Brain microvascular endothelial cell (primary cell): ENCODE data around the gene RALGPS1.

ENCODE experiments used
- DNase-seq: peaks from one replicate; pipeline ENCODE4 v3.0.0-alpha.2; 2020
- H3K27ac ChIP-seq: fragments of 250-450 bp; sonication (Bioruptor Pico); 2 replicates; pipeline ENCODE4 v1.5.1; 2020; ENCODE audit warnings: mild to moderate bottlenecking, moderate library complexity
- H3K27me3 ChIP-seq: fragments of 250-450 bp; sonication (Bioruptor Pico); replicated peaks from 2 replicates; pipeline ENCODE4 v1.5.1; 2020; ENCODE audit warnings: mild to moderate bottlenecking
- H3K36me3 ChIP-seq: fragments of 250-450 bp; sonication (Bioruptor Pico); replicated peaks from 2 replicates; pipeline ENCODE4 v1.5.1; 2020; ENCODE audit warnings: mild to moderate bottlenecking
- H3K4me3 ChIP-seq: 2 replicates; pipeline ENCODE4 v1.5.1; 2011; ENCODE audit warnings: low read depth, mild to moderate bottlenecking, control low read depth, low read length, moderate library complexity
- CTCF ChIP-seq: IDR thresholded peaks from 2 replicates; pipeline ENCODE4 v1.5.1; 2011; ENCODE audit warnings: low read depth, mild to moderate bottlenecking, moderate library complexity, low read length, control low read depth, inconsistent platforms; ENCODE audit errors: missing control alignments
- in situ Hi-C: cut with HindIII; loops from 2 replicates; pipeline ENCODE4 v1.10.0; 2017; ENCODE audit warnings: low sequenced_read_pairs, low pct_ligation_motif_present

Gene RALGPS1

GRCh38 chr9:126939821-126940221 lies 25.2 kb downstream of the RALGPS1 start:
- H3K4me3 ChIP-seq = no peak overlapping the region
- no peak for DNase-seq
- no peak for TF ChIP-seq CTCF
- peaks cover 4% of the 10 kb centered on the region for H3K27me3 ChIP-seq
- in situ Hi-C loops = no loop called here
- H3K36me3 ChIP-seq = no peaks in the 10 kb centered on the region
- no peak overlapping the region for H3K27ac ChIP-seq

DNA sequence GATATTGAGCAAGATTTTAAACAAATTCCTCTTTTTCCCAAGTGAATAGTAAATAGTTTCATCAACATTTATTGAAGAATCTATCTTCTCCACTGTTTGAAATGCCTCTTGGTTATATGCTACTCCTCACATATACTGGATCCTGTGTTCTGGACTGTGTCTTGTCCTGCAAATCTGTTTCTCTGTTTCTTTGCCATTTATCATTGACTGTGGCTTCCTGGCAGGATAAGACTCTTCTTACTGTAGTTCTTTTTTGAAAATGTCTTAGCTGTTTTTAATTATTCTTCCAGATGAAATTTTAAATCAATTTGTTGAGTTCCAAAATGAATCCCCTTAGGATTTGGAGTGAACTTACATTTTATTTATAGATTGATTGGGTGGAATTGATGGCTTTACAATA lies 27.8 kb downstream of the RALGPS1 start:
- Histone ChIP-seq H3K4me3 (no peak overlapping the region), H3K27ac (no peak overlapping the region), H3K27me3 (peaks cover 5% of the 10 kb centered on the region), H3K36me3 (no peaks in the 10 kb centered on the region)
- no peak for DNase-seq
- TF ChIP-seq CTCF = no peak
- in situ Hi-C loops = no loop called here

GRCh38 chr9:126945682-126946081 lies 31.1 kb downstream of the RALGPS1 start:
- Histone ChIP-seq H3K4me3 (no peak overlapping the region), H3K36me3 (no peaks in the 10 kb centered on the region), H3K27me3 (peaks cover 5% of the 10 kb centered on the region), H3K27ac (no peak overlapping the region)
- in situ Hi-C loops = no loop called here
- TF ChIP-seq CTCF = no peak
- DNase-seq = no peak

DNA sequence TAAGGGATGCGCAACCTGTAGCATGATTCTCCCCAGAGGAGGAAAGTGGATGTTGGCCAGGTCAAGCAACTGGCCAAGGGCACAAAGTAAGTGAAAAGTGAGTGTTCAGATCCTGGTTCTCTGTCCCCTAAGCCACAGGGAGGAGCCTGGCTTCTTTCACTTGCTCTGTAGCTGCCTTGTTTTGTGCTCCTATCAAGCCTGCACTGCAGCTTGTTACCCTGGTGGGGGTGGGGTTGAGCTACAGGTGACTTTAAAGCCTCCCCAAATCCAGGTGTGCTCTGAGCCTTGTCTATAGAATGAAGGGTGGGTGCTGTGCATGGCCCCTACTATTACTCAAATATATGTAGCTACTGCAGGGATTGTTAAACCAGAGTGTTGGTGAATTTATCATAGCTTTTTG lies 32.9 kb downstream of the RALGPS1 start:
- no peaks in the 10 kb centered on the region for H3K36me3 ChIP-seq
- no peak overlapping the region for H3K4me3 ChIP-seq
- H3K27ac ChIP-seq = no peak overlapping the region
- no peak for DNase-seq
- H3K27me3 ChIP-seq = peaks cover 2% of the 10 kb centered on the region
- in situ Hi-C loops = no loop called here
- TF ChIP-seq CTCF = peak; percentile 13

GRCh38 chr9:126952205-126952977 lies 37.8 kb downstream of the RALGPS1 start:
- no peak for TF ChIP-seq CTCF
- H3K4me3 ChIP-seq = no peak overlapping the region
- H3K27me3 ChIP-seq = no peaks in the 10 kb centered on the region
- H3K36me3 ChIP-seq = no peaks in the 10 kb centered on the region
- H3K27ac ChIP-seq = no peak overlapping the region
- in situ Hi-C loops = loop anchor here (25.0 kb wide), 1 partner anchor 260 kb away; no protein-coding TSS in a partner anchor
- DNase-seq = no peak
